Lower leg skin (tissue), 4 donors: ENCODE measurements around the gene MAN2B1. TPM values are rescaled to one million over a fixed set of nuclear protein-coding genes. Genes with fewer than 3 reads are reported as not detected.
A peak's percentile ranks its signal among the peaks of the same experiment; 100 is the strongest.
"Not testable (repeated sequence)": the region's sequence is repeated elsewhere in the genome, so short reads cannot be mapped to it uniquely, and the experiment has no call there.

Experiments used
- DNase-seq, 2 donors: peaks; one replicate each; pipeline ENCODE4 v3.0.0-alpha.2; 2019; ENCODE audit warnings: low spot score in 2 of 2
- H3K4me3 ChIP-seq: fragments of 200-600 bp; sonication (generic); 2 replicates; pipeline ENCODE4 v1.5.1; 2017; ENCODE audit warnings: mild to moderate bottlenecking, low read depth; ENCODE audit not compliant: poor library complexity, severe bottlenecking
- POLR2A ChIP-seq, 2 donors: fragments of 450-650 bp; IDR thresholded peaks; one replicate each; pipeline ENCODE4 v1.6.1; 2016 to 2017; ENCODE audit warnings: antibody characterized with exemption in 2 of 2, mild to moderate bottlenecking in 1 of 2, moderate library complexity in 1 of 2
- WGBS, 2 donors: methylation state at CpG; one replicate each; pipeline ENCODE4 v1.1.5; 2018; 5-methylcytosine and 5-hydroxymethylcytosine counted together
- intact Hi-C: fragments of 100-400 bp; cut with DNase I; formaldehyde crosslinking; loops from one replicate; pipeline ENCODE4 v1.15.0; 2023; ENCODE audit warnings: low total_unique reads
- total RNA-seq, 4 donors: library from RNA; depleted of rRNA; stranded (reverse); fragments of >200 nt; gene quantifications; one replicate each; pipeline ENCODE4 v1.1.0, GENCODE V29; 2016
- TF ChIP-seq, protein P1 (sequence below), 3 donors: fragments of 450-650 bp; IDR thresholded peaks; one replicate each; pipeline ENCODE4 v1.5.1; 2016; ENCODE audit warnings: antibody characterized with exemption in 3 of 3, mild to moderate bottlenecking in 3 of 3, moderate library complexity in 2 of 3

The MAN2B1 gene
- total RNA-seq, 4 donors from 2014 or later: 52.8 to 83.0 (median 74.9) TPM

DNA sequence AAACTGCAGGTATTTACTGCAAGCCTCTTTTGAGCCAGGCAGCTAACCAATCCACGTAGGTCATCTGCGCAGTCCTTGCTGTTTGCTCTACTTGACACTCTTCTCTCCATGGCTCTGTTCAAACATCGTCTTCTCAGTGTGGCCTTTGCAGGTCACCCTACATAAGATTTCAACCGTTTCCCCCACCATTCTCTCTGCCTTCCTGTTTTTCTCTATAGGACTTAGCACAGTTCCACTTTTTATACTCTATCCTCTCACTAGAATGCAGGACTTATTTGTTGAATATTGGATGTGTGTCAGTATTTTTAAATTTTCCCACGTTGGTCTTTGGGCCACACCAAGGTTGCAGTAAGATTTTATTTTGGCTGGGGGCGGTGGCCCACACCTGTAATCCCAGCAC is 31.6 kb upstream of the MAN2B1 start:
- DNase-seq: no peak
- intact Hi-C loops: no loop called here
- TF ChIP-seq, protein P1, sequence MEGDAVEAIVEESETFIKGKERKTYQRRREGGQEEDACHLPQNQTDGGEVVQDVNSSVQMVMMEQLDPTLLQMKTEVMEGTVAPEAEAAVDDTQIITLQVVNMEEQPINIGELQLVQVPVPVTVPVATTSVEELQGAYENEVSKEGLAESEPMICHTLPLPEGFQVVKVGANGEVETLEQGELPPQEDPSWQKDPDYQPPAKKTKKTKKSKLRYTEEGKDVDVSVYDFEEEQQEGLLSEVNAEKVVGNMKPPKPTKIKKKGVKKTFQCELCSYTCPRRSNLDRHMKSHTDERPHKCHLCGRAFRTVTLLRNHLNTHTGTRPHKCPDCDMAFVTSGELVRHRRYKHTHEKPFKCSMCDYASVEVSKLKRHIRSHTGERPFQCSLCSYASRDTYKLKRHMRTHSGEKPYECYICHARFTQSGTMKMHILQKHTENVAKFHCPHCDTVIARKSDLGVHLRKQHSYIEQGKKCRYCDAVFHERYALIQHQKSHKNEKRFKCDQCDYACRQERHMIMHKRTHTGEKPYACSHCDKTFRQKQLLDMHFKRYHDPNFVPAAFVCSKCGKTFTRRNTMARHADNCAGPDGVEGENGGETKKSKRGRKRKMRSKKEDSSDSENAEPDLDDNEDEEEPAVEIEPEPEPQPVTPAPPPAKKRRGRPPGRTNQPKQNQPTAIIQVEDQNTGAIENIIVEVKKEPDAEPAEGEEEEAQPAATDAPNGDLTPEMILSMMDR (IDR thresholded peaks at IDR 0.05): no peak
- TF ChIP-seq POLR2A (IDR thresholded peaks at IDR 0.05): no peak
- H3K4me3 ChIP-seq: no peak overlapping the region
- 73% methylated on average over 6 of the region's 6 CpGs for WGBS, 2 donors

DNA sequence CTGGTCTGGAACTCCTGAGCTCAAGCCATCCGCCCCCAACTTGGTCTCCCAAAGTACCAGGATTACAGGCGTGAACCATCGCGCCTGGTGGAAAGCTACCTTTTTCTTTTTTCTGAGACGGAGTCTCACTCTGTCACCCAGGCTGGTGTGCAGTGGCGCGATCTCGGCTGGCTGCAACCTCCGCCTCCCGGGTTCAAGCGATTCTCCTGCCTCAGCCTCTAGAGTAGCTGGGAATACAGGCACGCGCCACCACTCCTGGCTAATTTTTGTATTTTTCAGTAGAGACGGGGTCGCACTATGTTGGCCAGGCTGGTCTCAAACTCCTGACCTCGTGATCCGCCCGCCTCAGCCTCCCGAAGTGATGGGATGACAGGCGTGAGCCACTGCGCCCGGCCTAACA is 30.9 kb upstream of the MAN2B1 start:
- intact Hi-C loops, H3K4me3 ChIP-seq, DNase-seq: not testable (repeated sequence)
- WGBS, 2 donors: 95 to 96% methylated on average over 22 of the region's 22 CpGs

DNA sequence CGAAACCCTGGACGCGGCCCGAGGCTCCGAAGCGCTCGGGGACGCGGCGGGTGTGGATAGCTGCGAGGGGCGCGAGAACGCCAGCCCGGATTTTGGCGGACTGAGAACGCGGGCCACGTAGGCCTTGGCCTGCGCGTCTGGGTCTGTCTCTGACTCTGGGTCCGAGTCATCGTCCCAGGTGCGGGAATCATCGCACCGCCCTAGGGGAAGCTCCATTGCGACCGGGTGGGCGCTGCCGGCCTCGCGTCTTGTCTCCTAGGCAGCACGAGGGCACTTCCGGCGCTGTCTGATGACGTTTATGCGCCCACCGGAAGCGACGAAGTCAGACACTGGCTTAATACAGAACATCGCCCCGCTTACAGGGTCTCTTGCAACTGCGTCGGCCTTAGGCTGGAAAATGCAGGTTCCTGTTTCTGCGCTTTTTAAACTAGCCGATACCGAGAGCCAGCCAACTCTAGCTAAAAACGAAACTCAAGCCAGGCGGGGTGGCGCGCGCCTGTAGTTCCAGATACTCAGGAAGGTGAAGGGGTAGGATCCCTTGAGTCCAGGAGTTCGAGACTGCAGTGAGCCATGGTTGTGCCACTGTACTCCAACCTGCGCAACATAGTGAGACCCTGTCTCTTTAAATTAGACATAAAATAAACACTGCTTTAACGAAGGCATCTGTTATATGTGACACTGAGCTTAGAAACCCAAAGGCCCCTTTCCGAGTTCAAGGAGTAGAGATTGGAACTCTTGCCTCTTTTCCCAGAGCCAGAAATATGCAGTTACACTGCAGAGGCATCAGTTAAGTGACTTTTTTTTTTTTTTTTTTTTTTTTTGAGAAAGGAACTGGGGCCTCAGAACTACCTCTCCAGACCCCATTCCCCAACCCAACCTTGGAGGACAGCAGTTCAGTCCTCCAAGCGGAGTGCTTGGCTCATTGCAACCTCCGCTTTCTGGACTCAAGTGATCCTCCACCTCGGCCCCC is 30.1 kb upstream of the MAN2B1 start, which contains the start of gene FBXW9:
FBXW9 (minus strand) TSS at position 266 of the 970 bp plus-strand sequence; CDS start at position 216, 50 bp downstream.
- peak within 1 kb of the TSS; percentile 57 for H3K4me3 ChIP-seq
- intact Hi-C loops: no loop called here
- TF ChIP-seq POLR2A (IDR thresholded peaks at IDR 0.05): no peak
- TF ChIP-seq, protein P1 (IDR thresholded peaks at IDR 0.05): no peak
- peak; percentile 96 to 100 for DNase-seq
- 7 to 9% methylated on average over 44 to 48 of the region's 59 CpGs for WGBS, 2 donors

DNA sequence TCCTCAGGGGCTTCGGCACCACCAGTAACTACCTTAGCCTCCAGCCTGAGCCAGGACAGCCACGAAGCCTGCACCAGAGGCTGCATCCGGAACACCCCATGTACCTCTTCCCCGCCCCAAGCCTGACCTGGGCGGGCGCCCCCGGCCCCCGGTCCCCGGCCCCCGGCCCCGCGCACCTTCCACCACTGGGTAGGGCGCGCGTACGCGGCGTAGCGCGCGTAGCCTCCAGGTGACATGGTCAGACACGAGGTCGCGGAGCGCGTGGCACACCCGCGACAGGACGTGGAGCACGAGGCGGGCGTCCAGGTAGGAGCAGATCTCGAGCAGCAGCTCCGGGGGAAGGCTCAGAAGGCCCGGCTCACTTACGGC is 29.4 kb upstream of the MAN2B1 start:
- peak overlapping the region; percentile 57 for H3K4me3 ChIP-seq
- intact Hi-C loops: no loop called here
- DNase-seq: no peak
- TF ChIP-seq, protein P1 (IDR thresholded peaks at IDR 0.05): no peak
- TF ChIP-seq POLR2A (IDR thresholded peaks at IDR 0.05): no peak
- whole genome bisulfite sequencing, 2 donors: 4 to 9% methylated on average over 6 to 13 of the region's 36 CpGs

DNA sequence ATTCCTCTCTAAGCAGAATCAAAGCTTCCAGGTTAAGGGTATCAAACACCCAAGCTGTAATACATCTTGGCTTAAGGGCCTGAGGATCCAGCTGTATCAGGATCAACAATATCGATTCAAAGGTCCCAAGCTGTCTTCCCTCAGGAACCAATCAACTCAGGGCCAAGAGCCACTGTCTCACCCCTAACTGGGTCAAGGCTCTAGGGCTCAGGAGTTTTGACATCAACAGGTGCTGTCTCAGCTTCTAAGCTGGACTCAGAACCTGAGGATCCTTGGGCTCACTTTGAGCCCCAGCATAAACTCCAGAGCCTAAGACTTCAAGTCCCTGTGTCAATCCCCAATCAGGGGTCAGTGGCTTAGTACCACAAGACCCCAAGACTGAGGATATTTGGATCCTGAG is 29.0 kb upstream of the MAN2B1 start:
- WGBS, 2 donors: 85 to 87% methylated on average over 1 of the region's 1 CpG
- TF ChIP-seq, protein P1 (IDR thresholded peaks at IDR 0.05): no peak
- no peak for TF ChIP-seq POLR2A (IDR thresholded peaks at IDR 0.05)
- DNase-seq: no peak
- no peak overlapping the region for H3K4me3 ChIP-seq
- intact Hi-C loops: no loop called here

DNA sequence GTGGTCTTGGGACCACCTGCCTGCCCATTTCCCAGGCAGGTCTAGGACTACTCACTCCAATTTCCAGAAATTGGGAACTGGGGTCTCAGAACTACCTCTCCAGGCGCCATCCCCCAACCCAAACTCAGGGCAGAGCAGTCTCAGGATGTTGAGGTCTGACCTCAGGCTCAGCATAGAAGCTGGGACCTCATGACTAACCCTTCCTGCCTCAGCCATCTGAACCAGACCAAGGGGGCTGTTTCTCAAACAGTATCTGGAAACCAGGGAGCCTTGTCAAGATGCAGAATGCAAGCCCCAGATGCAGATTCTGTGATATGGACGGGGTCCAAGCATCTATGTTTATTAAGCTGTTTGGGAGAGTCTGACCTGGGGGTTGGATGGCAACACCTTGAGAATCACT is 28.6 kb upstream of the MAN2B1 start:
- 54 to 67% methylated on average over 1 to 2 of the region's 2 CpGs for WGBS, 2 donors
- intact Hi-C loops: no loop called here
- H3K4me3 ChIP-seq: no peak overlapping the region
- TF ChIP-seq POLR2A (IDR thresholded peaks at IDR 0.05): no peak
- TF ChIP-seq, protein P1 (IDR thresholded peaks at IDR 0.05): no peak
- DNase-seq: no peak
